ENCODE data around the gene ALG12. TPM values are rescaled to one million over a fixed set of nuclear protein-coding genes. Genes with fewer than 3 reads are reported as not detected.

Gene ALG12
- total and polyA plus RNA-seq, 2 of the 4 experiments (the other 2 are of a cell fraction) = 7.2 to 10.9 TPM

- no peak overlapping the region for H3K9ac ChIP-seq (ENCODE audit: low read depth, low read length)
- no peak overlapping the region for H2BK120ac ChIP-seq (ENCODE audit: low read depth, low read length)
- H2AK5ac ChIP-seq (ENCODE audit: low read depth, low read length) = no peak overlapping the region
- dilution Hi-C loops (cut with HindIII; ENCODE audit: low sequenced_read_pairs, unreplicated experiment) = no loop called here
- H3K27me3 ChIP-seq (ENCODE audit: control insufficient read depth, insufficient read depth, low read length) = no peaks in the 10 kb centered on the region
- no peak overlapping the region for H3K18ac ChIP-seq (ENCODE audit: low read depth, low read length)
- no peaks in the 10 kb centered on the region for H3K9me3 ChIP-seq (ENCODE audit: control insufficient read depth, insufficient read depth, low read length)
- peaks cover 13% of the 10 kb centered on the region for H3K9me1 ChIP-seq (ENCODE audit: insufficient read depth, low read length)
- H3K36me3 ChIP-seq (ENCODE audit: control insufficient read depth, insufficient read depth, low read length) = no peaks in the 10 kb centered on the region
- no peak overlapping the region for H2BK15ac ChIP-seq (ENCODE audit: low read depth, low read length)
- H3K14ac ChIP-seq (replicated peaks; ENCODE audit: low read depth, low read length) = no peak overlapping the region; the same call in 1 of the 2 replicates
- 75% methylated on average over 5 of the region's 6 CpGs; no CpG with 5 or more reads in 1 of the 2 experiments for WGBS, 2 experiments (ENCODE audit: extremely low coverage in 2 of 2, insufficient read length in 1 of 2)
- H4K5ac ChIP-seq (ENCODE audit: low read depth, low read length) = no peak overlapping the region
- no peak overlapping the region for H2BK5ac ChIP-seq (ENCODE audit: low read depth, low read length, poor library complexity, severe bottlenecking)
- intact Hi-C loops (cut with micrococcal nuclease) = no loop called here
- ATAC-seq (ENCODE audit: low read depth) (no peak), DNase-seq (no peak)
- H3K56ac ChIP-seq (ENCODE audit: extremely low read depth, insufficient read depth, low read length) = no peak overlapping the region
- H2AFZ ChIP-seq (replicated peaks; ENCODE audit: low read length, poor library complexity) = peak overlapping the region; percentile 58
- peak overlapping the region; percentile 43; the same call in 1 of the 2 replicates for H3K4ac ChIP-seq (ENCODE audit: low read depth, low read length)
- H3K4me1 ChIP-seq (ENCODE audit: control insufficient read depth, insufficient read depth, low read length) = peaks cover 17% of the 10 kb centered on the region
- H2AK9ac ChIP-seq (replicated peaks; ENCODE audit: low read depth, low read length, poor library complexity) = peak overlapping the region; percentile 16
- in situ Hi-C loops (cut with MboI; ENCODE audit: low sequenced_read_pairs) = no loop called here
- no peak overlapping the region for H4K8ac ChIP-seq (ENCODE audit: low read depth in 2 of 2, low read length in 2 of 2)
- H3K79me1 ChIP-seq (ENCODE audit: low read depth in 1 of 2, low read length in 2 of 2) = 0 out of 4 replicates have a peak, but pooled peaks cover 0 to 4% of the 10 kb centered on the region in 2 experiments
- H4K20me1 ChIP-seq (ENCODE audit: insufficient read depth, low read length) = no peaks in the 10 kb centered on the region
- H3K4me2 ChIP-seq (ENCODE audit: low read depth, low read length) = no peak overlapping the region
- H2BK20ac ChIP-seq (ENCODE audit: low read depth, low read length) = no peak overlapping the region
- CTCF ChIA-PET = no interaction called here
- TF ChIP-seq BHLHE40 (IDR thresholded peaks at IDR 0.05; ENCODE audit: low read depth, low read length) = no peak
- no peak overlapping the region for H3K23ac ChIP-seq (ENCODE audit: low read depth, low read length)
- no peak overlapping the region for H3K4me3 ChIP-seq (ENCODE audit: insufficient read depth, low read depth, low read length)
- H3K27ac ChIP-seq (ENCODE audit: insufficient read depth, low read length) = no peak overlapping the region
- H4K91ac ChIP-seq (ENCODE audit: insufficient read depth, low read depth, low read length) = no peak overlapping the region; the same call in 1 of the 2 replicates
- POLR2A ChIA-PET (ENCODE audit: unreplicated experiment) = no interaction called here
- no TSS peak for BruUV-seq (replicated peaks)
Measured at GRCh38 chr22:49947296-49947622, 29.0 kb upstream of the ALG12 start.

Data from IMR-90 (cell line).